Activated CD4-positive, alpha-beta T cell treated with anti-CD3 and anti-CD28 coated beads for 36 hours (primary cell): Measurements from ENCODE around the gene NOXO1. TPM values are rescaled to one million over a fixed set of nuclear protein-coding genes. Genes with fewer than 3 reads are reported as not detected.
A peak's percentile ranks its signal among the peaks of the same experiment; 100 is the strongest.

Source experiments
- ATAC-seq: fragments of 200-7000 bp; cut with Tn5 transposase; one replicate; pipeline ENCODE4 v1.10.0; 2021; ENCODE audit warnings: mild to moderate bottlenecking, moderate library complexity
- CTCF ChIA-PET: fragments of 350-600 bp; sonication (Branson Sonifier 250); formaldehyde crosslinking; loops from one replicate; lab custom pipeline; 2021; ENCODE audit warnings: antibody characterized with exemption; lab: Charles Lee
- POLR2A ChIA-PET: fragments of 350-600 bp; sonication (Branson Sonifier 250); formaldehyde crosslinking; loops from one replicate; lab custom pipeline; 2021; ENCODE audit warnings: antibody characterized with exemption, inconsistent platforms; lab: Charles Lee
- DNase-seq: peaks from one replicate; pipeline ENCODE4 v3.0.0-alpha.2; 2020
- H3K27ac Mint-ChIP-seq: one replicate; pipeline ENCODE4 v1.8.0; 2021; ENCODE audit warnings: mixed read lengths
- H3K27me3 Mint-ChIP-seq: one replicate; pipeline ENCODE4 v1.8.0; 2021; ENCODE audit warnings: mixed read lengths
- H3K36me3 Mint-ChIP-seq: one replicate; pipeline ENCODE4 v1.8.0; 2021; ENCODE audit warnings: low read depth, mixed read lengths
- H3K4me1 Mint-ChIP-seq: one replicate; pipeline ENCODE4 v1.8.0; 2021; ENCODE audit warnings: mixed read lengths
- H3K4me3 Mint-ChIP-seq: one replicate; pipeline ENCODE4 v1.8.0; 2021; ENCODE audit warnings: mild to moderate bottlenecking, moderate library complexity, mixed read lengths
- H3K9me3 Mint-ChIP-seq: one replicate; pipeline ENCODE4 v1.8.0; 2021; ENCODE audit warnings: low read depth, mixed read lengths
- intact Hi-C, 2 experiments: fragments of 100-400 bp; cut with DNase I in 1 of 2; cut with micrococcal nuclease in 1 of 2; formaldehyde crosslinking; loops; one replicate each; pipeline versions ENCODE4 v1.14.2 to v1.15.1; 2022 to 2024; cut with DNase I, micrococcal nuclease
- total RNA-seq, 2 experiments: library from RNA; stranded (reverse); gene quantifications; one replicate each; pipeline ENCODE4 v1.2.3, GENCODE V29; 2021

NOXO1 gene
- total RNA-seq, 2 experiments from 2014 or later, result not detected

DNA sequence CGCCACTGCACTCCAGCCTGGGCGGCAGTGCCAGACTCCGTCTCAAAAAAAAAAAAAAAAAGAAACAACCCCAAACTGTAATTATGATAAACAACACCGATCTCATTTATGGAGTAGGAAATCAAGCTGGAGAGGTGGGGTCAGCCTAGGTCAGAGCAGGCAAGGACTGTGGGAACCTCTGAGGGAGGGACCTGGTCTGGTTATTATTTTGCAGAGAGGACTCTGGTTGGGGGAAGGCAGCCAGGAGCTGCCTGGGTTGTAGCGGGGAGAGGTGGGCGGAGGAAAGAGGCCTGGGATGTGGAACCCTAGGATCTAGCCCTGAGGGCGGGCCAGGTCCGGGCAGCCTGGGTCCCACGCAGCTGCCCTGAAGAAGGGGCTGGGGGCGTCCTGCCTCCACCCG is 52.2 kb downstream of the NOXO1 start:
- ChIA-PET CTCF (interaction anchor here (0.6 to 3.3 kb wide), 12 partner anchors 8 to 456 kb away, joined by 3 to 16 read pairs (median 4); partner anchors contain the start of genes JPT2, NUBP2 and SPSB3), POLR2A (interaction anchor here (0.6 kb wide), 1 partner anchor 23 kb away, joined by 3 read pairs; no protein-coding TSS in a partner anchor)
- H3K4me1 Mint-ChIP-seq, result peaks cover 2% of the 10 kb centered on the region
- DNase-seq (peak; percentile 49), ATAC-seq (peak; percentile 33)
- peak overlapping the region; percentile 58 for H3K4me3 Mint-ChIP-seq
- H3K27me3 Mint-ChIP-seq, result peaks cover 5% of the 10 kb centered on the region
- no peaks in the 10 kb centered on the region for H3K36me3 Mint-ChIP-seq
- no peaks in the 10 kb centered on the region for H3K9me3 Mint-ChIP-seq
- intact Hi-C loops, result loop anchor here (1.0 to 2.0 kb wide), 9 partner anchors 14 to 318 kb away; partner anchors contain the start of genes MSRB1 (in 2 of the 2), HAGH (in 1 of the 2), MEIOB (in 1 of the 2) and MRPS34 (in 1 of the 2)
- H3K27ac Mint-ChIP-seq, result no peak overlapping the region

Other genes starting within 250 kb of the NOXO1 start
- gene NME3, start 209.9 kb downstream of the NOXO1 start, total RNA-seq, result 10 to 100 TPM; 23.7 to 43.6 TPM
- 10 to 100 TPM; 13.1 to 18.4 TPM for gene EME2, start 208.7 kb downstream of the NOXO1 start, total RNA-seq
- gene MRPS34, start 208.3 kb downstream of the NOXO1 start, total RNA-seq, result 100 to 1,000 TPM; 146 to 175 TPM
- gene SPSB3, start 198.9 kb downstream of the NOXO1 start, total RNA-seq, result 10 to 100 TPM; 12.5 to 13.6 TPM
- 10 to 100 TPM; 34.4 to 42.4 TPM for gene NUBP2, start 198.5 kb downstream of the NOXO1 start, total RNA-seq
- not detected for gene IGFALS, start 187.8 kb downstream of the NOXO1 start, total RNA-seq
- gene HAGH, start 154.6 kb downstream of the NOXO1 start, total RNA-seq, result 10 to 100 TPM; 20.9 to 25.0 TPM
- 10 to 100 TPM; 11.6 to 11.9 TPM for gene FAHD1, start 154.3 kb downstream of the NOXO1 start, total RNA-seq
- under 1 TPM; 0.14 to 0.21 TPM for gene MEIOB, start 109.3 kb downstream of the NOXO1 start, total RNA-seq
- gene HS3ST6, start 63.1 kb downstream of the NOXO1 start, total RNA-seq, result not detected
- 10 to 100 TPM; 17.3 to 21.8 TPM for gene MSRB1, start 38.3 kb downstream of the NOXO1 start, total RNA-seq
- gene RPL3L, start 26.8 kb downstream of the NOXO1 start, total RNA-seq, result not detected
- gene NDUFB10, start 21.9 kb downstream of the NOXO1 start, total RNA-seq, result 100 to 1,000 TPM; 113 to 118 TPM
- gene RPS2, start 16.6 kb downstream of the NOXO1 start, total RNA-seq, result 1,000 to 10,000 TPM; 5,351 to 6,287 TPM
- not detected for gene RNF151, start 14.6 kb downstream of the NOXO1 start, total RNA-seq
- 10 to 100 TPM; 47.4 to 48.6 TPM for gene TBL3, start 9.4 kb downstream of the NOXO1 start, total RNA-seq
- gene GFER, start 2.7 kb upstream of the NOXO1 start, total RNA-seq, result 10 to 100 TPM; 25.0 to 25.8 TPM
- gene SYNGR3, start 8.5 kb upstream of the NOXO1 start, total RNA-seq, result 1 to 10 TPM; 4.8 to 5.9 TPM
- 10 to 100 TPM; 64.6 to 69.8 TPM for gene ZNF598, start 28.4 kb upstream of the NOXO1 start, total RNA-seq
- gene NPW, start 38.3 kb upstream of the NOXO1 start, total RNA-seq, result 1 to 10 TPM; 2.0 to 2.8 TPM
- gene NHERF2, start 45.4 kb upstream of the NOXO1 start, total RNA-seq, result 1 to 10 TPM; 1.9 to 2.7 TPM
- 10 to 100 TPM; 22.6 to 26.1 TPM for gene NTHL1, start 66.4 kb upstream of the NOXO1 start, total RNA-seq
- gene TSC2, start 66.5 kb upstream of the NOXO1 start, total RNA-seq, result 10 to 100 TPM; 49.6 to 72.9 TPM
- gene PKD1, start 154.4 kb upstream of the NOXO1 start, total RNA-seq, result 10 to 100 TPM; 64.3 to 71.2 TPM
- gene RAB26, start 167.2 kb upstream of the NOXO1 start, total RNA-seq, result under 1 TPM in 1 of 2 experiments, not detected in 1; 0.21 TPM
- 10 to 100 TPM; 70.7 to 93.7 TPM for gene TRAF7, start 174.3 kb upstream of the NOXO1 start, total RNA-seq
- 1 to 10 TPM in 1 of 2 experiments, under 1 TPM in 1; 0.98 to 1.3 TPM for gene CASKIN1, start 215.1 kb upstream of the NOXO1 start, total RNA-seq
- gene MLST8, start 224.0 kb upstream of the NOXO1 start, total RNA-seq, result 10 to 100 TPM; 61.3 to 76.1 TPM
- 1 to 10 TPM; 8.0 to 8.8 TPM for gene BRICD5, start 229.4 kb upstream of the NOXO1 start, total RNA-seq
- gene PGP, start 233.4 kb upstream of the NOXO1 start, total RNA-seq, result 10 to 100 TPM; 11.5 to 15.0 TPM
- 10 to 100 TPM; 18.0 to 18.6 TPM for gene E4F1, start 242.1 kb upstream of the NOXO1 start, total RNA-seq